ENCODE results near the gene PDE11A. TPM values are rescaled to one million over a fixed set of nuclear protein-coding genes. Genes with fewer than 3 reads are reported as not detected.

PDE11A gene
- total RNA-seq, 1 experiment from 2014 or later: 0.61 TPM

DNA sequence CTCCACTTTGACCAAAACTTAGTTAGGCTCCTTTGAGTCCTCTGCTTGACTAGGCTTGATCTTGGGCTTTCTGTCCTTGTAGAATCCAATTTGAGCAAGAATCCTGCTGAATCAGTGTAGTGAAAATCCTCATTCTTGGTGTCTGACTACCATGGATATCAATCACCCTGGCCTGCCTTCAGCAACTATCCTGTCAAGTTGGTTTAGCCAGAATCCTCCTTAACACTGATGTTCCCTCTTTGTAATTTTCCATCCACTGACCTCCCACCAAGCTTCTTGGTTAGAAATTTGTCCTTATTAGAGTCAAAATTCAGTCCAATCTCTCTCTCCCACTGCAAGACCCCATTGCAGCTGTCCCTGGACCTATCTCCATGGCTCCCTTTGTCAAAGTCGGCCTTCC lies 39.2 kb upstream of the PDE11A start:
- H3K9ac ChIP-seq (ENCODE audit: low read length): no peak overlapping the region
- no peaks in the 10 kb centered on the region for H3K36me3 ChIP-seq (ENCODE audit: control insufficient read depth in 1 of 2, insufficient read depth in 2 of 2, low read length in 2 of 2)
- peaks cover 7% of the 10 kb centered on the region; the same call in 1 of the 2 replicates for H3K79me2 ChIP-seq (ENCODE audit: insufficient read depth, low read length)
- TF ChIP-seq POLR2A (IDR thresholded peaks at IDR 0.05; ENCODE audit: borderline replicate concordance, extremely low read depth, insufficient read depth, insufficient read length) (no peak), JUND (IDR thresholded peaks at IDR 0.05) (no peak), SP1 (IDR thresholded peaks at IDR 0.05; ENCODE audit: low read depth) (no peak), EZH2 (IDR thresholded peaks at IDR 0.05) (no peak), RAD21 (IDR thresholded peaks at IDR 0.05; ENCODE audit: low read depth) (no peak), YY1 (IDR thresholded peaks at IDR 0.05; ENCODE audit: extremely low read depth, insufficient replicate concordance, low read depth, low read length) (no peak), SRF (IDR thresholded peaks at IDR 0.05; ENCODE audit: low read depth) (no peak), FOSL1 (IDR thresholded peaks at IDR 0.05; ENCODE audit: low read depth) (no peak), ZFX (IDR thresholded peaks at IDR 0.05) (no peak), ELF1 (IDR thresholded peaks at IDR 0.05; ENCODE audit: borderline replicate concordance, low read depth) (no peak), EZH2phosphoT487 (IDR thresholded peaks at IDR 0.05; ENCODE audit: borderline replicate concordance) (no peak), TCF7L2 (IDR thresholded peaks at IDR 0.05; ENCODE audit: borderline replicate concordance, extremely low read depth, insufficient read depth, insufficient read length) (no peak)
- TF ChIP-seq, protein P1, sequence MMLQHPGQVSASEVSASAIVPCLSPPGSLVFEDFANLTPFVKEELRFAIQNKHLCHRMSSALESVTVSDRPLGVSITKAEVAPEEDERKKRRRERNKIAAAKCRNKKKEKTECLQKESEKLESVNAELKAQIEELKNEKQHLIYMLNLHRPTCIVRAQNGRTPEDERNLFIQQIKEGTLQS (IDR thresholded peaks at IDR 0.05): no peak
- TF ChIP-seq, protein P2, sequence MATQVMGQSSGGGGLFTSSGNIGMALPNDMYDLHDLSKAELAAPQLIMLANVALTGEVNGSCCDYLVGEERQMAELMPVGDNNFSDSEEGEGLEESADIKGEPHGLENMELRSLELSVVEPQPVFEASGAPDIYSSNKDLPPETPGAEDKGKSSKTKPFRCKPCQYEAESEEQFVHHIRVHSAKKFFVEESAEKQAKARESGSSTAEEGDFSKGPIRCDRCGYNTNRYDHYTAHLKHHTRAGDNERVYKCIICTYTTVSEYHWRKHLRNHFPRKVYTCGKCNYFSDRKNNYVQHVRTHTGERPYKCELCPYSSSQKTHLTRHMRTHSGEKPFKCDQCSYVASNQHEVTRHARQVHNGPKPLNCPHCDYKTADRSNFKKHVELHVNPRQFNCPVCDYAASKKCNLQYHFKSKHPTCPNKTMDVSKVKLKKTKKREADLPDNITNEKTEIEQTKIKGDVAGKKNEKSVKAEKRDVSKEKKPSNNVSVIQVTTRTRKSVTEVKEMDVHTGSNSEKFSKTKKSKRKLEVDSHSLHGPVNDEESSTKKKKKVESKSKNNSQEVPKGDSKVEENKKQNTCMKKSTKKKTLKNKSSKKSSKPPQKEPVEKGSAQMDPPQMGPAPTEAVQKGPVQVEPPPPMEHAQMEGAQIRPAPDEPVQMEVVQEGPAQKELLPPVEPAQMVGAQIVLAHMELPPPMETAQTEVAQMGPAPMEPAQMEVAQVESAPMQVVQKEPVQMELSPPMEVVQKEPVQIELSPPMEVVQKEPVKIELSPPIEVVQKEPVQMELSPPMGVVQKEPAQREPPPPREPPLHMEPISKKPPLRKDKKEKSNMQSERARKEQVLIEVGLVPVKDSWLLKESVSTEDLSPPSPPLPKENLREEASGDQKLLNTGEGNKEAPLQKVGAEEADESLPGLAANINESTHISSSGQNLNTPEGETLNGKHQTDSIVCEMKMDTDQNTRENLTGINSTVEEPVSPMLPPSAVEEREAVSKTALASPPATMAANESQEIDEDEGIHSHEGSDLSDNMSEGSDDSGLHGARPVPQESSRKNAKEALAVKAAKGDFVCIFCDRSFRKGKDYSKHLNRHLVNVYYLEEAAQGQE (IDR thresholded peaks at IDR 0.05; ENCODE audit: low read depth): no peak
- TF ChIP-seq, protein P3, sequence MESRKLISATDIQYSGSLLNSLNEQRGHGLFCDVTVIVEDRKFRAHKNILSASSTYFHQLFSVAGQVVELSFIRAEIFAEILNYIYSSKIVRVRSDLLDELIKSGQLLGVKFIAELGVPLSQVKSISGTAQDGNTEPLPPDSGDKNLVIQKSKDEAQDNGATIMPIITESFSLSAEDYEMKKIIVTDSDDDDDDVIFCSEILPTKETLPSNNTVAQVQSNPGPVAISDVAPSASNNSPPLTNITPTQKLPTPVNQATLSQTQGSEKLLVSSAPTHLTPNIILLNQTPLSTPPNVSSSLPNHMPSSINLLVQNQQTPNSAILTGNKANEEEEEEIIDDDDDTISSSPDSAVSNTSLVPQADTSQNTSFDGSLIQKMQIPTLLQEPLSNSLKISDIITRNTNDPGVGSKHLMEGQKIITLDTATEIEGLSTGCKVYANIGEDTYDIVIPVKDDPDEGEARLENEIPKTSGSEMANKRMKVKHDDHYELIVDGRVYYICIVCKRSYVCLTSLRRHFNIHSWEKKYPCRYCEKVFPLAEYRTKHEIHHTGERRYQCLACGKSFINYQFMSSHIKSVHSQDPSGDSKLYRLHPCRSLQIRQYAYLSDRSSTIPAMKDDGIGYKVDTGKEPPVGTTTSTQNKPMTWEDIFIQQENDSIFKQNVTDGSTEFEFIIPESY (IDR thresholded peaks at IDR 0.05; ENCODE audit: extremely low read depth, insufficient replicate concordance, low read length): no peak
- H3K4me1 ChIP-seq (ENCODE audit: control insufficient read depth in 1 of 2, insufficient read depth in 2 of 2, low read length in 2 of 2): peaks cover 2 to 11% of the 10 kb centered on the region in 2 experiments; a peak in 1 of 4 replicates
- H3K9me3 ChIP-seq (ENCODE audit: control insufficient read depth in 1 of 2, insufficient read depth in 1 of 2, low read depth in 1 of 2, low read length in 2 of 2): no peaks in the 10 kb centered on the region
- RAD21 ChIA-PET (ENCODE audit: low non-redundant PET in 1 of 2, low total read pairs in 2 of 2, uncharacterized antibody in 2 of 2, unreplicated experiment in 2 of 2): interaction anchor here (0.6 to 0.7 kb wide), 2 partner anchors 63 to 127 kb away, joined by 3 to 4 read pairs; no protein-coding TSS in a partner anchor
- no peak for DNase-seq (ENCODE audit: low read depth, low spot score)
- H3K4me2 ChIP-seq (ENCODE audit: low read length): peak overlapping the region; percentile 87
- no peaks in the 10 kb centered on the region for H3K9me2 ChIP-seq (ENCODE audit: insufficient read depth)
- ATAC-seq: no peak
- H3K4me3 ChIP-seq (replicated peaks in 1 of 2; ENCODE audit: low read depth in 1 of 2, low read length in 2 of 2): peak overlapping the region in 1 of 2 experiments; percentile 97; a peak in 3 of 4 replicates
- CTCF ChIA-PET: interaction anchor here (0.6 to 2.4 kb wide), 13 partner anchors 8 to 589 kb away, joined by 3 to 25 read pairs (median 4); no protein-coding TSS in a partner anchor
- peak overlapping the region; percentile 94 for H2AFZ ChIP-seq (ENCODE audit: low read depth, low read length, poor library complexity, severe bottlenecking)
- BruUV-seq (replicated peaks): no TSS peak
- POLR2A ChIA-PET: interaction anchor here (2.3 kb wide), 1 partner anchor 303 kb away, joined by 11 read pairs; no protein-coding TSS in a partner anchor
- no peaks in the 10 kb centered on the region for H4K20me1 ChIP-seq (ENCODE audit: insufficient read depth)
- intact Hi-C loops (cut with micrococcal nuclease): loop anchor here (1.0 to 5.0 kb wide), 2 partner anchors 129 to 303 kb away; no protein-coding TSS in a partner anchor
- H3K27me3 ChIP-seq (ENCODE audit: insufficient read depth, low read length): no peaks in the 10 kb centered on the region
- H3K27ac ChIP-seq (ENCODE audit: low read depth, low read length): no peak overlapping the region
